Left renal pelvis (tissue), 4 donors: ENCODE measurements around the gene TMEM72. TPM values are rescaled to one million over a fixed set of nuclear protein-coding genes. Genes with fewer than 3 reads are reported as not detected.
A peak's percentile ranks its signal among the peaks of the same experiment; 100 is the strongest.

Source experiments
- DNase-seq, 4 donors: peaks; one replicate each; pipeline ENCODE4 v3.0.0-alpha.2; 2013; ENCODE audit warnings: low read depth in 4 of 4, low spot score in 3 of 4
- polyA plus RNA-seq, 4 donors: library from polyadenylated mRNA; unstranded; fragments of 120-200 nt; gene quantifications; one replicate each; pipeline ENCODE4 v1.2.1, GENCODE V29; 2013; ENCODE audit not compliant: insufficient read length in 4 of 4

TMEM72 gene
- polyA plus RNA-seq, 4 donors, result 1.6 to 77.9 (median 63.0) TPM

GRCh38 chr10:44976352-44977198 lies 65.4 kb downstream of the TMEM72 start:
- DNase-seq, result no peak

GRCh38 chr10:44977287-44978212 lies 66.4 kb downstream of the TMEM72 start:
- DNase-seq, result no peak

- DNase-seq, result no peak
Observed at GRCh38 chr10:44978213-44978569, 67.1 kb downstream of the TMEM72 start.

DNA sequence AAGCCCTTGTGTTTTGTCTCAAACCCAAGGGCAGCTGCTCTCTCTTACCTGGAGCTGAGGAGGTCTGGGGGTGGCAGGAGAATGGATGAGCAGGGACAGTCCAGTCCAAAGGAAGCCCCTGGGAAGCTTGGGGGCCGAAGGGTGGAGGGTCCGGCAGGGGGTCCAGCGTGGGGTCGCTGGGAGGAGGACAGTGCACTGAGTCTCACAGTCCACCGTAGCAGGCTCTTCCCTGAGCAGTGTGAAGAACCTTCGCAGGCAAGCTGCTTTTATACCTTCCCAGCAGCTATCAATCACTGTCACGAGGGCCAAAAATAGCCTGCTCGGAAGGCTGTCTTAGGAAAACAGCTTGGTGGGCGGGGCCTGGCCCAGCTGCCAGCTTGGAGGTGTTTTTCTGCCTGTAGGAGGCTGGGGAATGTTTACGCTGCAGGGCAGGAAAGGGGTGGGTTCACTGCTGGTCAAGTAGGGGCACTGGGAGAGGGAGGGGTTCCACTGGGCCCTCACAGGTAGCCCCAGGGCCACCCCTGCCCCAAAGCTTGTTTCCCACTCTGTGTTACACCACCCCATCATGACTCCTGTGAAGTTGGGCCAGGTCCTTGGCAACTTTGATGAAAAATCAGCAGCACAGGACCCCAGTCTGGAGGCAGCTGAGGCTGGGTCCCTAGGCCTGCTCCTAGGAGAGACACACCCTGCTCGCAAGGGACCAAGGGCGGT lies 67.6 kb downstream of the TMEM72 start, which contains the start of gene DEPP1:
Gene DEPP1 (minus strand): TSS at position 240 of the 711 bp plus-strand sequence. CDS start 779 bp downstream, outside the sequence.
- peak; percentile 89 to 96 (median 92) for DNase-seq

GRCh38 chr10:44979281-44980191 lies 68.4 kb downstream of the TMEM72 start:
- no peak for DNase-seq

- DNase-seq, result no peak
Observed at GRCh38 chr10:44980309-44981171, 69.4 kb downstream of the TMEM72 start.

- DNase-seq, result no peak
Observed at GRCh38 chr10:44981172-44982113, 70.3 kb downstream of the TMEM72 start.

GRCh38 chr10:44982114-44982460 lies 71.0 kb downstream of the TMEM72 start:
- DNase-seq, result no peak

- DNase-seq, result no peak
Observed at GRCh38 chr10:44982496-44982895, 71.4 kb downstream of the TMEM72 start.

DNA sequence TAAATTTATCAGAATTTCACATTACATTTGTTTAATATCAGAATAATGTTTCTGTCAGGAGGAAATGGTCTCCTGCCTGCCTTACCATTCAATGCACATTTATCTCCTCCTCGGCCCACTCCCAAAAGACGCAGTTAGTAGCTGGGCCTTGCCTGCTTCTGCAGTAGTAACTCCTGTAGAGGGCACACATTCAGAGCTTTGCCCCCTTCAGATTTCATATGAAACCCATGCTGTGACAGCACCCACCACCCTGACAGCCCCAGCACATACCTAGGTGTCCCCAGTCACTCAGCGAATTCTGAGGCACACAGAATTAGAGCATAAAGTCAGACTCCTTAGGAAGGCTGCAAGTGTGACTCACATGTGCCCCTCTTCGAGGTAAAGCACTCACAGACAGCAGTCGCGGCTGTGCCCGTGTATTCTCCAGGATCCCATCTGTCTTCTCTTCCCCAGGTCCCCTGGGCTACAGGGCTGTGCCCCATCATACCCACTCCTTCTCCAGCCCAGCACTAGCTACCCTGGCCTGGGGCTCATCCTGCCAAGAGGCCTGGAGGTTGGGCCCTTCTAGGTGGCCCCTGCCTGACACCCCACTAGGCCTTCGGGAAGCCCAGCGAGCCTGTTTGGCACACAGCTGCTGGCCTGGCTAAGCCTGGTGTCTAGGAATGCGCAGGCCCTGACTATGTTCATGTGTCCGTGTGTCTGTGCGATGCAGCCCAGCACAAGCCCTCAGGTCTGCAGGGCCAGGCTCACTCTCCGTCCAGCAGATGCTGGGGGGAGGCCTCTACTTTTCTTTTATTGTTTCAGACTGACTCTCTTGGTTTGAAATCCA lies 72.1 kb downstream of the TMEM72 start:
- no peak for DNase-seq

DNA sequence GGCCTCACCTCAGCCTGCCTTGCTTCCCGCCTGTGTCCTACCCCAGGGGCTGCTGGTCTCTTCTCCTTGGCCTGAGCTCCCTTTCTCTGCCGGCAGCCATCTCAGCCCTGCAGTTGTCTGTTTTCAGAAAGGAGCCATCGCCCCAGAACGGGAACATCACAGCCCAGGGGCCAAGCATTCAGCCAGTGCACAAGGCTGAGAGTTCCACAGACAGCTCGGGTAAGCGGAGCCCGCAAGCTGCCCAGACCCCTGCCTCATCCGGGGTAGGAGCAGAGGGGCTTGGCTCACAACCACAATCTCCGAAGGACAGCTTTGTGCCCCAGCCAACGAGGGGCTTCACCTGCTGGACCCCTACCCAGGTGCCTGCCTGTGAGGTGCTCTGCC lies 72.8 kb downstream of the TMEM72 start:
- DNase-seq, result no peak

GRCh38 chr10:44984671-44985101 lies 73.5 kb downstream of the TMEM72 start:
- DNase-seq, result no peak

GRCh38 chr10:44985175-44985681 lies 74.1 kb downstream of the TMEM72 start:
- DNase-seq, result no peak

DNA sequence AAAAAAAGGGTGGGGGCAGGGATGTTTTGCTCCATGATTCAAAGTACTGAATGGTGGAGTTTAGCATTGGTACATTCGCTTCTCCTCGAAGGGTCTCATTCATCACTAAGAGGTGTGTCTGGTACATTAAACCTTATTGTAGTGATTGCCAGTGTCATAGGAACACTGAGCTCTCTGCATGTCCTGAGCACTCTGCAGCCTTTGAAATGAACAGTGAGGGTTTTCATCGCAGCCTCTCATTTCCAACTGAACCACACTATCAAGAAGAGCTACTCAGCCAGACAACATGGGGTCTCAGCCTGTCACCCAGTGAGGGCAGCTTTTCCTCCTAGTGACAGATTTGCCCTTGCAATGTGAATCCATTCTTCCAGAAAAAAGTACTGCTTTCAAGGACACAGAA lies 75.0 kb downstream of the TMEM72 start:
- DNase-seq, result no peak
